DMS153 treated with DMSO at 0.1 percent for 48 hours (cell line): ENCODE measurements around the gene IP6K3.

Experiments used
- DNase-seq: peaks from one replicate; lab custom pipeline; 2025; ENCODE audit not compliant: unreplicated experiment; lab: John Stamatoyannopoulos, UW

Gene IP6K3

DNA sequence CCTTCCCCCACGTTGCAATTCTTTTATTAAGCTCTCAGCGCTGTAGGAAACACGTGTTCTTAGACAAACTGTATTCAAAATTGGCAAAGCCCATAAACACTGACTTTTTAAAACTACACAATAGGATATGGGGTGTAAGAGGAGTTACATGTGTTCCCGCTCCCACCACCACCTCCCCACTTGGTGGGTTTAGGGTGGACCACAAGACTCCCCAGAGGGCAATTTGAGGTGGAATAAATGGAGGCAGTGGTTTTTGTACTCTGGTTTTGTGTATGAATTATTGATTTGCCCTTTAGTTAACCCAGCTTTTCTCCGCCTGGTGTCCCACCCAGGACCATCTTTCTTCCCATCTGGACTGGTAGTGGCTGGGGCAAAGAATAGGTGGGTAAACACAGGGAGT lies 38.9 kb downstream of the IP6K3 start:
- no peak for DNase-seq

DNA sequence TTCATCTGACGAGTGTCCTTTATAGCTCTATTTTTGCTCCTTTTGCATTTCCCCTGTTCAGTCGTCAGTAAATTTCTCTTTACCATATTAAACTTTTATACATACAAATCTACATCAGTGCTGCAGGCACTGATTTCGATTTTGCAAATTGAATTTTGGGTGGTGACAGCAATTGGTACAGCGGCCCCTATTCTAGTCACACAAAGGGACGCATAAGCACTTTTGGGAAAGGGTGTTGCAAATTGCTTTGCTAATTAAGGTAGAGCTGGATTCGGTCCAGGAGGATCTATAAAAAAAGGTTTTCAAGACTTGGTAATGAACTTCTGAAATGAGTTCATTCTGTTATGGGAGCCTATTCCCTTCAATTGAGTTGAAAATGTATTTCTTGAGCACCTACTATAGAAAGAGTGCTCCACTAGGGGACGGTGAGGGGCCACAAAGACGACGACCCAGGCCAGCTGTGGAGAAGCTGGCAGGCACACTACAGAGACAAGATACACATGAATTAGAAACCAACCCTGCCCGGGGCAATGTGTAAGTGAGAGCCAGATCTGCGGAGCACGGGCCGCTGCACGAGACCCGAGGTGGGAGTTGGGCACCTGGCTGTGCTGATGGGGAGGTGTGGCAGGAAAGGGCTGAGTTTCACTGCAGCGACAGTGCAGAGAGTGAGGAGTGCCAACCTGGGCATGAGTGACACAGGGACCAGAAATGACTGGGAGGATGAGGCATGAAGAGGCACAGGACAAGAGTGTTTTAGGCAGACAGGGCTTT lies 40.6 kb downstream of the IP6K3 start:
- DNase-seq = no peak

DNA sequence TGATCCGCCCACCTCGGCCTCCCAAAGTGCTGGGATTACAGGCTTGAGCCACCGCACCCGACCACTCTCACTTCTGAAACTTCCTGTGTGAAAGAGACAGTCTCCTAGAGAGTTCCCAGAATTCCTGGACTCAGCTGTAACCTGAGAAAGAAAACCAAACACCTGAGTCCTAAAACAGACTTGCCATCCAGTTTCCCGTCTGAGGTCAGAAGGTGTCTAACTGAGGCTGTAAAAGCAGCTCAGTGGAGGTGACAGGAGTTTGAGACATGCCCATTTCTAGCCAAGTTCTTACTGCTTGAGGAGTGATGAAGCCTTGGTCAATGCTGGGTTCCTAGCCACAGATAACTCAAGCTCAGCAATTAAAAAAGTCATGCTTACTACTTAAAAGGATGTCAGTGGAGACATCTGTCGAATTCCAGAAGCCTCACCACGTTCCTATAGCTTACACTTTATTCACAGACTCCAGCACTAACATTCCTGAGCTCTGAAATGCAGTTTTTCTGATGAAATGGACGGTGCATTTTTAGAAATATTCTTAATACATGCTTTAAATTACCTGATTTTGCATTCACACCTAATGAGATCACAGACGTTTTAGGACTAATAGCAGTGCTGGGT lies 41.3 kb downstream of the IP6K3 start:
- DNase-seq = no peak

DNA sequence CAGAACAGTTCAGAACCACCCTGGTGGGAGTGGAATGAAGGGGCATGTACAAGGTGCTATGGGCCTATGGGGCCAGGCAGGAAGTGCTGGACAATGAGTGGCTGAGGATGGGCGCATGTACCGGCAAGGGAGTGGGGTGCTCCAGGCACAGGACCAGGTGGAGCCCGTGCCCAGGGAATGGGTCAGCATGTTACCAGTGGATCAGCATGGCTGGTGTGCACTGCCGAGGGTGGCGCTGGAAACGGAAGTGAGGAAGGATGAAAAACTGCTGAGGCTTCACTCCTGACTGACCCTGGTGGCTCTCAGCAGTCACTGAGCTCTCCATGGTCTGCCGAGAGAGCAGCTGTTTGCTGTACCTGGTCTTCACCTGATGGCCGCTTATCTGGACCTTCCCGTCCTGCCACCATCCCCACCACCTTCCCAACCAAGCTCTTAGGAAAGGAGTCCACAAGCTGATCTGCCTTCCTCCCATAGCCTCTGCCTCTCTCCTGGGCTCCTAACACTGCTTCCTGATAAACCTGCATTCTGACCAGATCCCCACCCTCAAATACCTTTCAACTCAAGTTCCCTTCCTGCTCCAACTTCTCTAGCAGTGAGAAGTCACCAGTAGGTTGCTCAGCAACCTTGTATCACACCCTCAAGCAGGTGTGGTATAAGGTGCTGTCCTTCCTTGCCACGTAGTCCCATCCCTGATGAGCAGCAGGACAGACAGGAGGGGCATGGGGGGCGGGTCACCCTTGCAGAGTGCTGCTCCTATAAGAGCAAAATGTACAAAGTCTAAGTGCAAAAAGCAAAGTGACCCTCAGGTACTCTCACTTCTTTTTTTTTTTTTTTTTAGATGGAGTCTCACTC lies 42.3 kb downstream of the IP6K3 start:
- no peak for DNase-seq

DNA sequence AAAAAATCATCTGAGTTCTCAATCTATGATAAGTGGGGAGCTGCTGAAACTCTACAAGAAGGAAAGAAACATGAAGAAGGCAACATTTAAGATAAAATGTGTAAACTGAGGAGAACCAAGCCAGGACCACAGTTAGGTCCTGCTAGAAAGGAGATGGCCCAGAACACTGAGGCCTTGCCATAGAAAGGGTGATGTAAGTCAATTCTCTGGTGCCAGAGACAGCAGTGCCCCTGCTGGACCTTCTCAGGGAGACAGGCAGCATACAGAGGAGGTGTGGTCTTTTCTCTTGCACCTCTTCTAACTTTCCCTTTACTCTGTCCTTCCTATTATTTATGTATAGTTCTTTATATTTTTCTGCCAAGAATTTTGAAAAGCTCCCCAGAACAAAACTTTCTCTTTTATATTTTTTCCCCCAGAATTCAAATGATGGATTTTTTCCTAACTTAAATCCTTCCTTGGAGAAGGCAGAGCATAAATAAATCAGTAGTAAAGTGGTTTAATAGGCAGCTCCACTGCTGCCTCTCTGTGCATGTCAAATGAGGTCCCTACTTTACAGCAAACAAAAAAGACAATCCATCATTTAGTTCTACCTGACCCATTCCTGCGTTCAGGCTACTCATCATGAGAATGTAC lies 44.2 kb downstream of the IP6K3 start:
- no peak for DNase-seq

DNA sequence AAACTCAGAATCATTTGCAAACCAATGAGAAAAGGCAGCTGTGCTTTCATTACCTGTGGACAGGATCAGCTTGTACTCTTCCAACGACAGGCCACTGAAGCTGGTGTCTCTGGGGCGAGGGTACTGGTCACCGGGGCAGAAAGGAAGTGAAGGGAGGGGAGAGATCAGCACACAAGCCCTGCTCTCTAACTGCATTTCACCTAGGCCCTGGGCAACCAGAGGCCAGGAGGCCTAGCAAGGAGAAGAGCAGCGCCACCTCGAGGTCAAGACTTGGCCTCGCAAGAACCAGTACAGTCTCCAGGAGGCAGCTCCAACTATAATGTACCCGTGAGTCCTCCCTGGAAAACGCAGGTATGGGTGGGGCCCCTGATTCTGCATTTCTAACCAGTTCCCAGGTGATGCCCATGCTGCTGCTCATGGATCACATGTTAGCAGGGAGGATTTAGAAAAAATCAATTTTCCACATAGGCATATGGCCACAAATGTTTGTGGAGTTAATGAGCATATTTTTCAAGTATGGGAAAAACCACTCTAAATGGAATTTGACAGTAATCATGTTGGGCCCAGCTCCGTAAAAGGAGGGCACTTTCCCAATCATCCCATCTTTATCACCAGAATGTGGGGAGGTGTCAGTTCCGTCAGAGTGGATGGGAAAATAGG lies 46.2 kb downstream of the IP6K3 start:
- no peak for DNase-seq

DNA sequence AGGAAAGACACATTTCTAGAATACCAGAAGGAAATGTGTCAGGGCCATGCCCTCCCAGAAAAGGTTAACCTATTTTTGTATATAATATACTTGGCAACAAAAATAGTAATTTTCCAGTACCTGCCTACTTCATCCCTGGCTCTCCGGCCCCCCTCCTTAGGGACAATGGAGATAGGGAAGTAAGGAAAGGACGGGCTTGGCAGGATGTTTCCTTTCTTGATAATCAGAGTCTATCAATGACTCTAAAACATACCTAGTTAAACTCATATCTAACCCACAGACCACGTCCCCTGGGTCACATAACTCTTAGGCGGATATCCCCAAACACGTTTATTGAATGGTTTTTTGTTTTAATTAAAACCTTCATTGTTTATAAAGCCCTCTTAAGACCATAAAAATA lies 47.0 kb downstream of the IP6K3 start:
- no peak for DNase-seq

DNA sequence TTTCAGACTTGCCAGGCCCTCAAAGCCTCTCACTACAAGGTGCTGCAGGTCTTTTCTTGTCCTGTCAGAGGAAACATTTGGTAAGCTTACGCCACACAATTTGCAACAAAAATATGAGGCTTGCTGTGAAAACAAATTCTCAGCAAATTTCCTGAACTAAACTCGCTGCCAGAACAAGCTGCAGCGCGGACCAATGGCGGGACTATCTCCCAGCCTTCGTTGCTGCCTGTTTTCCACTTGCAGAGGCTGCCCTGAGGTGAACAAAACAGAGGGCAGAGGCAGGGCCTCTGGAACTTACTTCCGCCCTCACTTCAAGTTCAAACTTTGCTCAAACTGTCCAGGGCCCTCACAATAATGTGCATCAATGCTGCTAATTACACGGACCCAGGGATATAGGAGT lies 47.6 kb downstream of the IP6K3 start:
- DNase-seq = no peak

DNA sequence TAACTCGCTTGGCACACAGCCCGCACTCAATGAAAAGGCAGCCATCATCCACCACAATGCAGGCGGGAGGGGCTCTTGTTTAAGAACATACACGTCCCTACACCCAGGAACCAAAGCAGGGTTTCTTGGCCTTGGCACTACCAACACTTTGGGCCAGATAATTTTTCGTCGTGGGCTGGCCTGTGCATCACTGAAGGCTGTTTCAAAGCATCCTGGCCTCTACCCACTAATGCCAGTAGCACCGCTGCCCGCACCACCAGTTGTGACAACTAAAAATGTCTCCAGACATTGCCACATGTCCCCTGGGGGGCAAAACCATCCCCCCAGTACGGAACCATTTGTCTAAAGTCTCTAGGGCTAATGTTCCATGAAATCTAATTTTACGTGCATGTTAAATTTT lies 48.2 kb downstream of the IP6K3 start:
- no peak for DNase-seq

DNA sequence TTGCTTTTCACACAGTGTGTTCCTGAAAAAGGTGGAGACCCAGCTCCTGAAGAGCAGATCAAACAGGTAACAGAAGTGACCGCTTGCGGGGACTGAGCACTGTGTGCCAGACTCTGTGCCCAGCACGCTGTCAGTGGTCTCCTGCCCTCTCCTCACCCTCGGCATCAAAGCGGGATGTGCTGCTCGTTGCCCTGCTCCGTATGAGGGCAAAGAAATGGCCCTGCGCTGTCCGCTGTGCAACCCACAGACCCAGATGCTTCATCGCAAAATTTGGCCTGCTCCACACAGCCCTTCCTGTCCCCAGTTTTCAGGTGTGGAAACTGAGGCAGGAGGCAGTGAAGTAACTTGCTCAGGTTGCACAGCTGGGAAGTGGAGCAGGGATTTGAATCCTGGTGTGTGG lies 48.9 kb downstream of the IP6K3 start:
- DNase-seq = no peak

DNA sequence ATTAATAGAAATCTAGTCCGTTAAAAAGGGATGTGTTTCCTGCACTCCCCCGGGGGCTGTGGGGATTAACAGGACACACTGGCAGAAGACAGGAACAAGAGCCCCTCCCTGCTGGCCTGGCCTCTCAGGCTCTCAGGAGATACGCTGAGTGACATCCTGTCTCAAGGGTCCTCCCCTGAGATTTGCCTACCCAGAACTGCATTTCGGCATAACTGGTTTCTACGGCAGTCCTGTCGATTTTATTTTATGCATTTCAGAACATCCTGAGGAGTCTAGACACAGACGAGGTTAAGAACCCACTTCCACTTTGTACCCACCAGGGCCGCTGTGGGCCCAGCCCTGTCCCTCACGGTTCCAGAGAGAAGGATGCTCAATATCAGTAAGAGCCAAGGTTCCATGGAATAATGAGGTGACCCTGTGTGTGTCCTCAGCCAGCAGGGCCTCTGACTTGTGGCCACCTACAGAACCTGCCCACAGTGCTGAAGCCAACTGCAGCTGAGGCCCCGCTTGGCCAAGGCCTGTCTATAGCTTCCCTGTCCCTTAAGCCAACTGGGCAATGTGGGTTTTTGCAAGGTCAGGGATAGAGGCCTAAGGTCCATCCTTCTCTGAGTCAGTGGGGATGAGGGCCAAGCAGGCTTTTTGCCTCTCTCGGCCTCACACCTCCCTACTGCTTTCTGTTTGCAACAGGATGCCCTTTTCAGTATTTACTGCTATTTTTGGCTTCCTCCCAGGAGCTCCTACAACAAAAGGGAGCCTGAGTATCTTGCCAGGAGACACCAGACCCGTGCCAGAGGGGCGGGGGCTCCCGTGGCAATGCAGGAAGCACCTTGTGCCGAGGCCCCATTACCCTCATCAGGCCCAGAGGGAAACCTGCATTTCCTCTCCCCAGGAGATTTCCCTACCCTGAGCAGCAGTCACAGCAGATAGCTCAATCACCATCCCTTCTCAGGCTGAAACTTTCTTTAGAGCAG lies 49.9 kb downstream of the IP6K3 start:
- peak; percentile 89 for DNase-seq

DNA sequence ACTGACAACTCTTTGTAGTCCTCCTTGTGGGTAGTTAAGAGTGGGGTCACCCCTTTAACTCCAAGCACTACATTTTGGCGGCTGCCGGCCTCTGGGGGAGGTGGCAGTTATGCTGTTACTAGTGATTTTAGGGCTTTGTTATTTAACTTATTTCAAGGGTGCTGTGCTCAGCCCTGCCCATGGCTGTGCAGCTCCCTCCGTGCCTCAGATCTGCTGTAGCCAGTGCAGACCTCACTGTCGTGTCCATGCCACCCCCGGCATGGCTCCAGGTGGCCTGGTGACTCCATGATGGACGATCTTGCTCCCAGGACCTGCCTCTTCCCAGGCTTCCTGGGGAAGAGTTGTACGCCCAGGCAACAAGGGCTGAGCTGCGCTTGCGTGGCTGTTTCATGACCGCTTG lies 50.6 kb downstream of the IP6K3 start:
- DNase-seq = no peak

DNA sequence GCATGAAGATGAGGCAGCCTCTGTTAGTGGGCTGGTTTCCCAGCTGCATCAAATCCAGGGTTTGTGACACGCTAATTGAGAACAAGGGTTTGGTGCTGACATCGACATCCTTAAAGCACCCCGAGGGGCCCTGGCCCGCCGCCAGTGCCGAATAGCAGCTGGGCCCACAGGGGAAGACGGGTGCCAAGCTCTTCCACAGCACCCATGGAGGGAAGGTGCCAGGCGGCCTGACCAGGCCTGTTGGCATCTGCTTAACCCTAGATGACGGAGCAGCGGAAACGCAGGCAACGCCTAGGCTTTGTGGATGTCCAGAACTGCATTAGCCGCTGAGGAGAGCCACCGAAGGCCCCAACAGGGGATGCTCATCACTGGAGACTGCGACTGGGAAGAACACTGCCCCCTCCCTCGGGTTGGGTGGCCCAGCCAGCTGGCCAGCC lies 51.2 kb downstream of the IP6K3 start:
- DNase-seq = no peak

DNA sequence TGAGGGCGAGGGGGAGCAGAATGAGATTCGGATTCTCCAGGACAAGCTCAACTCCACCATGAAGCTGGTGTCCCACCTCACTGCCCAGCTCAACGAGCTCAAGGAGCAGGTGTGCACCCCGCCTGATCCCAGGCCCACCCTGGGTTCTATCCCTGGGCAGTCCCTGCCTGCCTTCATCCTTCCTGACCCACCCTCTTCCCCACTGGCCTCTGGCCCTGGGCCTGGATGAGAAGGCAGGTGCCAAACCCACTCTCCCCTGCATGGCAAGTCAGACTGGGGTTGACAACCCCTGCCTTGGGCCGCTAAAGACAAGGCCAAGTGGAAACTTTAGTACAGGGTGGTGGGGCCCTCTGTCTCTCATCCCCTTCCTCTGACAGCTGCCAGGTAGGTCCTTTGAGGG lies 51.7 kb downstream of the IP6K3 start:
- DNase-seq = no peak

DNA sequence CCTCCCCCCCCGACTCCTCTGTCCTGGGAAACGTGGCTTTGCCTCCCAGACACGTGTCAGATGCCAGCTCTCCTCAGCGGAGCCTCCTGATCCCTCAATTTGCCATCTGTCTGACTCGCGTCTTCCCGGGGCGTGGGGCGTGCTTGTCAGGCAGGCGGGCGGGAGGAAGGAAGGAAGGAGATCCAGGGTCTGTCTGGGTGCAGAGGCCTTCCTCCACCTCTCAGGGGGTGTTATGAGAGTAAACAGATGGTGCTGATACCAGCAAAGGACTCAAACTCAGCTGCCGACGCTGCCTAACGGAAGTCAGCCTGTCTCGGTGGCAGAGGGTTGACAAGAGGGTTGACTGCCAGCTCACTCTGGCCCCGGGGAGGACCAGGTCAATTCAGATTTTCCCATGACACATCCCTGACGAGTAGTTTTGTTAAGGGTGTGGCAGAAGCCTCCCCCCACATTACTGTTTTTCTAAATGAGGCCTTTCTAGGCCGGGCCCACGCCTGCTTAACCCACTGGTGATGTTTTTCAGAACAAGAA lies 52.2 kb downstream of the IP6K3 start:
- DNase-seq = no peak

DNA sequence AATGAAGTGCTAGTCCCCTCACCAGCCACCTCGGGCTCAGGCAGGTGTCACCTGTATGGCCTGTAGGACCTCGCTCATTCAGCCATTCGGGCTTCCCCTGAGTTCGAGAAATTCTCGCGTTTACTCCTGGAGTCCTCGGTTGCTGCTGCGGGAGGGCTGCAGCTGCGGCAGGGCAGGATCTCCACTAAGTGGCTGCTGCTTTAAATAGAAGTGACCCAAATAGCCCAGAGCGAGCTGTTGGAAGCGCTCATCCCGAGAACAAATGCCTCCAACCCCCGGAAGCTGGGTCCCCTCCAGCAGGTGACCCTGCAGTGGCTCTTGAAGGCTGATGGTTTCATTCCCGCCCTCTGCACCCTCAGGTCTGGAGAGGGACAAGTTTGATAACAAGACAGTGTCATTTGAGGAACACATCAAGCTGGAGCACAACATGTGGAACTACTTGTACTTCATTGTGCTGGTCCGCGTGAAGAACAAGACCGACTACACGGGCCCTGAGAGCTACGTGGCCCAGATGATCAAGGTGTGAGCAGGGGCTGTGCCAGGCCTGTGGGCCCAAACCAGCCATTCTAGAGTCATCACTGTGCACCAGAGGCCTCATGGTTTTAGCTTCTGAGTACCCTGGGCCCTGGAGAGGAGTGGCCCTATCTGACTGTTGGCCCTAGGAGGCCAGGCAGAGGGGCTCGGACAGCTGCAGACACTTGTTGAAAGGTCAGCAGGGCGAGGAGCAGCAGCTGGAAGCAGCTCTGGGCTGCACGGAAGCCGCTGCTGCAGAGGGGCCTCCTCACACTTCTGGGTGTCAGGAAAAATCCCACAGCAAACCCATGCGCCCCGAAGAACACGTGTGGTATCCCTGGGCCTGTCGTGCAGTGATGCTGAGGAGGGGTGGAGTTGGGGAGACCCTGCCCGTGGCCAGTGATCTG lies 53.3 kb downstream of the IP6K3 start:
- DNase-seq = no peak

DNA sequence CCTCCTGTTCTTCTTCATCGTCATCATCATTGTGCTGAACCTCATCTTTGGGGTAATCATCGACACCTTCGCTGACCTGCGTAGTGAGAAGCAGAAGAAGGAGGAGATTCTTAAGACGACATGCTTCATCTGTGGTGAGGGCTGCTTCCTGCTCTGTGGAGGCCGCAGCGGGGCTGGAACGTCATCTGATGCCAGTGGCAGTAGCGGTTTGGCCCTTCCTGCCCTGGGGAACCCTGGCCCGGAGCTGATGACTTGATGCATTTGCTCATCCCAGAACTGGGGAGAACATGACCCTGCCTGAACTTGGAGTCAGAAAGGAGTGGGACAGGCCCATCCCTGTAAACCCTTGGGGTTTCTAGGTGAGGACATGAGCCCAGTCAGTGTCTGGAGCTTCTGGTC lies 53.9 kb downstream of the IP6K3 start:
- DNase-seq = no peak

DNA sequence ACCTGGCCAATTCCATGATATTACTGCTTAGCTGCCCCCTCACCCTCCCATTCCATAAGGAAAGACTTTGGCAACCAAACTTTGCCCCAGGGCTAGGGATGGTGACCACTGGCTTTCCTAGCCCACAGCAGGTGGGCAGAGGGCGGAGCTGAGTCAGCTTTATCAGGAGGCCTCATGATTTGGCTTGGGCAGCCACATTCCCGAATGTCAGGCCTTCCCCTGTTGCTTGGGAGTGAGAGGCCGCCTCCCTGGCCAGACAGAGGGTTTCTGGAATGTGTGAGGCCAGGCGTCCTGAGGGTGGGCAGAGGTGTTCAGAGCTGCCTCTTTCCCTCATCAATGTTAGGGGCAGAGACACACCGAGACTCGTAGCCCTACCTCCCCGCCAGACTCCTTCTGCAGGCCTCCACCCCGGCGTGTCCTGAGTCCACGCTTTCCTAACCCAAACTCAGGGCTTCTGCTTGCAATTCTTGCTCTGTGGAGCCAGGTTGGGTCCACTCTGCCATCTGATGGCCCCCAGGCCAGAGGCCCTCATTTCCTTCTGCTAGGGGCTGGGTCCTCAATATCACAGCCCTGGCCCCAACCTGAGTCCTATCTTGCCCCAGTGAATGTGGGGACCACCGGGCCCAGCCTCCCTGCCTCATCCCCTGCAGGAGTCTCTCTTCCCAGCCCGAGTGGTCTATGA lies 54.5 kb downstream of the IP6K3 start:
- DNase-seq = no peak
